ENCODE results near the gene CETP. TPM values are rescaled to one million over a fixed set of nuclear protein-coding genes. Genes with fewer than 3 reads are reported as not detected.

The CETP gene
- total and polyA plus RNA-seq, 9 of the 15 experiments (the other 6 are each of a cell fraction or from before 2014, with no cell fraction given), result 0.07 to 0.11 TPM; not detected in 7

GRCh38 chr16:56970934-56971767 is 9.4 kb downstream of the CETP start (continued):
- TF ChIP-seq, protein P1, sequence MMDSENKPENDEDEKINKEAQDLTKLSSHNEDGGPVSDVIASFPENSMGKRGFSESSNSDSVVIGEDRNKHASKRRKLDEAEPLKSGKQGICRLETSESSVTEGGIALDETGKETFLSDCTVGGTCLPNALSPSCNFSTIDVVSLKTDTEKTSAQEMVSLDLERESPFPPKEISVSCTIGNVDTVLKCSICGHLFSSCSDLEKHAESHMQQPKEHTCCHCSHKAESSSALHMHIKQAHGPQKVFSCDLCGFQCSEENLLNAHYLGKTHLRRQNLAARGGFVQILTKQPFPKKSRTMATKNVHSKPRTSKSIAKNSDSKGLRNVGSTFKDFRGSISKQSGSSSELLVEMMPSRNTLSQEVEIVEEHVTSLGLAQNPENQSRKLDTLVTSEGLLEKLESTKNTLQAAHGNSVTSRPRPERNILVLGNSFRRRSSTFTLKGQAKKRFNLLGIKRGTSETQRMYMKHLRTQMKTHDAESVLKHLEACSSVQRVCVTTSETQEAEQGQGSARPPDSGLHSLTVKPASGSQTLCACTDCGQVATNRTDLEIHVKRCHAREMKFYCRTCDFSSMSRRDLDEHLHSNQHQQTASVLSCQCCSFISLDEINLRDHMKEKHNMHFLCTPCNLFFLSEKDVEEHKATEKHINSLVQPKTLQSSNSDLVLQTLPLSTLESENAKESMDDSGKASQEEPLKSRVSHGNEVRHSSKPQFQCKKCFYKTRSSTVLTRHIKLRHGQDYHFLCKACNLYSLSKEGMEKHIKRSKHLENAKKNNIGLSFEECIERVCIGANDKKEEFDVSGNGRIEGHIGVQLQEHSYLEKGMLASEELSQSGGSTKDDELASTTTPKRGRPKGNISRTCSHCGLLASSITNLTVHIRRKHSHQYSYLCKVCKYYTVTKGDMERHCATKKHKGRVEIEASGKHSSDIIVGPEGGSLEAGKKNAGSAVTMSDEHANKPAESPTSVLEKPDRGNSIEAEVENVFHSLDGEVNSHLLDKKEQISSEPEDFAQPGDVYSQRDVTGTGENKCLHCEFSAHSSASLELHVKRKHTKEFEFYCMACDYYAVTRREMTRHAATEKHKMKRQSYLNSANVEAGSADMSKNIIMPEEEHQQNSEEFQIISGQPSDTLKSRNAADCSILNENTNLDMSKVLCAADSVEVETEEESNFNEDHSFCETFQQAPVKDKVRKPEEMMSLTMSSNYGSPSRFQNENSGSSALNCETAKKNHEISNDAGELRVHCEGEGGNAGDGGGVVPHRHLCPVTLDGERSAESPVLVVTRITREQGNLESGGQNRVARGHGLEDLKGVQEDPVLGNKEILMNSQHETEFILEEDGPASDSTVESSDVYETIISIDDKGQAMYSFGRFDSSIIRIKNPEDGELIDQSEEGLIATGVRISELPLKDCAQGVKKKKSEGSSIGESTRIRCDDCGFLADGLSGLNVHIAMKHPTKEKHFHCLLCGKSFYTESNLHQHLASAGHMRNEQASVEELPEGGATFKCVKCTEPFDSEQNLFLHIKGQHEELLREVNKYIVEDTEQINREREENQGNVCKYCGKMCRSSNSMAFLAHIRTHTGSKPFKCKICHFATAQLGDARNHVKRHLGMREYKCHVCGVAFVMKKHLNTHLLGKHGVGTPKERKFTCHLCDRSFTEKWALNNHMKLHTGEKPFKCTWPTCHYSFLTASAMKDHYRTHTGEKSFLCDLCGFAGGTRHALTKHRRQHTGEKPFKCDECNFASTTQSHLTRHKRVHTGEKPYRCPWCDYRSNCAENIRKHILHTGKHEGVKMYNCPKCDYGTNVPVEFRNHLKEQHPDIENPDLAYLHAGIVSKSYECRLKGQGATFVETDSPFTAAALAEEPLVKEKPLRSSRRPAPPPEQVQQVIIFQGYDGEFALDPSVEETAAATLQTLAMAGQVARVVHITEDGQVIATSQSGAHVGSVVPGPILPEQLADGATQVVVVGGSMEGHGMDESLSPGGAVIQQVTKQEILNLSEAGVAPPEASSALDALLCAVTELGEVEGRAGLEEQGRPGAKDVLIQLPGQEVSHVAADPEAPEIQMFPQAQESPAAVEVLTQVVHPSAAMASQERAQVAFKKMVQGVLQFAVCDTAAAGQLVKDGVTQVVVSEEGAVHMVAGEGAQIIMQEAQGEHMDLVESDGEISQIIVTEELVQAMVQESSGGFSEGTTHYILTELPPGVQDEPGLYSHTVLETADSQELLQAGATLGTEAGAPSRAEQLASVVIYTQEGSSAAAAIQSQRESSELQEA (IDR thresholded peaks at IDR 0.05; ENCODE audit: low read depth), result no peak
- no peak for TF ChIP-seq THRAP3 (IDR thresholded peaks at IDR 0.05; ENCODE audit: borderline replicate concordance)

All from K562 (cell line).